ENCODE data around the gene ERBB4. TPM values are rescaled to one million over a fixed set of nuclear protein-coding genes. Genes with fewer than 3 reads are reported as not detected.

ERBB4 gene
- total RNA-seq, 1 donor from 2014 or later = 1.8 TPM

- Mint-ChIP-seq H3K27me3 (ENCODE audit: unreplicated experiment) (no peaks in the 10 kb centered on the region), H3K36me3 (ENCODE audit: unreplicated experiment) (no peaks in the 10 kb centered on the region), H3K9me3 (ENCODE audit: unreplicated experiment) (no peaks in the 10 kb centered on the region), H3K27ac (ENCODE audit: unreplicated experiment) (no peak overlapping the region), H3K4me3 (ENCODE audit: unreplicated experiment) (no peak overlapping the region), H3K4me1 (ENCODE audit: low read depth, unreplicated experiment) (no peaks in the 10 kb centered on the region)
- no peak for TF ChIP-seq CTCF (IDR thresholded peaks at IDR 0.05; ENCODE audit: partially characterized antibody, unreplicated experiment)
- no peak for DNase-seq
Measured at GRCh38 chr2:211901226-211901846, 637.3 kb downstream of the ERBB4 start.

- H3K4me3 Mint-ChIP-seq (ENCODE audit: unreplicated experiment) = no peak overlapping the region
- no peak overlapping the region for H3K27ac Mint-ChIP-seq (ENCODE audit: unreplicated experiment)
- DNase-seq = no peak
- no peaks in the 10 kb centered on the region for H3K9me3 Mint-ChIP-seq (ENCODE audit: unreplicated experiment)
- no peaks in the 10 kb centered on the region for H3K27me3 Mint-ChIP-seq (ENCODE audit: unreplicated experiment)
- no peaks in the 10 kb centered on the region for H3K4me1 Mint-ChIP-seq (ENCODE audit: low read depth, unreplicated experiment)
- no peak for TF ChIP-seq CTCF (IDR thresholded peaks at IDR 0.05; ENCODE audit: partially characterized antibody, unreplicated experiment)
- H3K36me3 Mint-ChIP-seq (ENCODE audit: unreplicated experiment) = no peaks in the 10 kb centered on the region
Measured at GRCh38 chr2:211900518-211900917, 638.1 kb downstream of the ERBB4 start.

- DNase-seq = no peak
- Mint-ChIP-seq H3K27me3 (ENCODE audit: unreplicated experiment) (peaks cover 2% of the 10 kb centered on the region), H3K4me3 (ENCODE audit: unreplicated experiment) (no peak overlapping the region), H3K27ac (ENCODE audit: unreplicated experiment) (no peak overlapping the region), H3K9me3 (ENCODE audit: unreplicated experiment) (no peaks in the 10 kb centered on the region), H3K4me1 (ENCODE audit: low read depth, unreplicated experiment) (no peaks in the 10 kb centered on the region), H3K36me3 (ENCODE audit: unreplicated experiment) (no peaks in the 10 kb centered on the region)
- no peak for TF ChIP-seq CTCF (IDR thresholded peaks at IDR 0.05; ENCODE audit: partially characterized antibody, unreplicated experiment)
Measured at GRCh38 chr2:211900000-211900399, 638.6 kb downstream of the ERBB4 start.

- Mint-ChIP-seq H3K36me3 (ENCODE audit: unreplicated experiment) (no peaks in the 10 kb centered on the region), H3K27me3 (ENCODE audit: unreplicated experiment) (peaks cover 2% of the 10 kb centered on the region), H3K4me3 (ENCODE audit: unreplicated experiment) (no peak overlapping the region), H3K9me3 (ENCODE audit: unreplicated experiment) (no peaks in the 10 kb centered on the region), H3K4me1 (ENCODE audit: low read depth, unreplicated experiment) (no peaks in the 10 kb centered on the region), H3K27ac (ENCODE audit: unreplicated experiment) (no peak overlapping the region)
- no peak for TF ChIP-seq CTCF (IDR thresholded peaks at IDR 0.05; ENCODE audit: partially characterized antibody, unreplicated experiment)
- DNase-seq = no peak
Measured at GRCh38 chr2:211898702-211899101, 639.9 kb downstream of the ERBB4 start.

- H3K27ac Mint-ChIP-seq (ENCODE audit: unreplicated experiment) = no peak overlapping the region
- no peak for TF ChIP-seq CTCF (IDR thresholded peaks at IDR 0.05; ENCODE audit: partially characterized antibody, unreplicated experiment)
- no peaks in the 10 kb centered on the region for H3K36me3 Mint-ChIP-seq (ENCODE audit: unreplicated experiment)
- no peak overlapping the region for H3K4me3 Mint-ChIP-seq (ENCODE audit: unreplicated experiment)
- no peaks in the 10 kb centered on the region for H3K4me1 Mint-ChIP-seq (ENCODE audit: low read depth, unreplicated experiment)
- H3K9me3 Mint-ChIP-seq (ENCODE audit: unreplicated experiment) = no peaks in the 10 kb centered on the region
- H3K27me3 Mint-ChIP-seq (ENCODE audit: unreplicated experiment) = no peaks in the 10 kb centered on the region
- no peak for DNase-seq
Measured at GRCh38 chr2:211881449-211881848, 657.2 kb downstream of the ERBB4 start.
